BJ (cell line): ENCODE results near the gene DOCK11. TPM values are rescaled to one million over a fixed set of nuclear protein-coding genes. Genes with fewer than 3 reads are reported as not detected.

ENCODE experiments used
- CTCF ChIA-PET: fragments of 350-600 bp; formaldehyde crosslinking; extraction: SDS; loops from one replicate; lab custom pipeline; 2021; ENCODE audit warnings: antibody characterized with exemption, inconsistent platforms; lab: Yijun Ruan, JAX
- POLR2A ChIA-PET: fragments of 300-600 bp; sonication (Branson Sonifier 250); formaldehyde crosslinking; extraction: SDS; loops from one replicate; lab custom pipeline; 2021; ENCODE audit warnings: antibody characterized with exemption; lab: Charles Lee
- DNase-seq: peaks from one replicate; pipeline ENCODE4 v3.0.0-alpha.2; 2011; ENCODE audit warnings: low read depth
- H3K27me3 ChIP-seq: 2 replicates; pipeline ENCODE4 v1.6.0; 2011; ENCODE audit warnings: low read length; ENCODE audit not compliant: control insufficient read depth, insufficient read depth
- H3K36me3 ChIP-seq: 2 replicates; pipeline ENCODE4 v1.5.1; 2011; ENCODE audit warnings: low read length; ENCODE audit not compliant: control insufficient read depth, insufficient read depth
- H3K4me3 ChIP-seq: 2 replicates; pipeline ENCODE4 v1.5.1; 2011; ENCODE audit warnings: low read depth, mild to moderate bottlenecking, control low read depth, low read length
- CTCF ChIP-seq: IDR thresholded peaks from 2 replicates; pipeline ENCODE4 v1.5.1; 2011; ENCODE audit warnings: low read depth, mild to moderate bottlenecking, control low read depth, inconsistent platforms, low read length, moderate library complexity; ENCODE audit not compliant: insufficient read depth
- polyA plus RNA-seq: library from polyadenylated mRNA; depleted of rRNA; stranded (reverse); fragments of >200 nt; gene quantifications from 2 replicates; pipeline ENCODE4 v1.2.3, GENCODE V29; 2011

DOCK11 gene
- polyA plus RNA-seq, 1 experiment: 10.3 TPM

GRCh38 chrX:118560489-118560888 lies 64.9 kb downstream of the DOCK11 start:
- ChIA-PET POLR2A (no interaction called here), CTCF (no interaction called here)
- no peak for DNase-seq
- TF ChIP-seq CTCF: no peak
- H3K36me3 ChIP-seq: no peaks in the 10 kb centered on the region; the same call in 1 of the 2 replicates
- no peaks in the 10 kb centered on the region for H3K27me3 ChIP-seq
- H3K4me3 ChIP-seq: no peak overlapping the region

GRCh38 chrX:118562582-118563164 lies 67.1 kb downstream of the DOCK11 start:
- POLR2A ChIA-PET: no interaction called here
- Histone ChIP-seq H3K4me3 (no peak overlapping the region), H3K36me3 (no peaks in the 10 kb centered on the region; the same call in 1 of the 2 replicates), H3K27me3 (no peaks in the 10 kb centered on the region)
- DNase-seq: no peak
- CTCF ChIA-PET: interaction anchor here (2.0 kb wide), 1 partner anchor 10 kb away, joined by 4 read pairs; no protein-coding TSS in a partner anchor
- no peak for TF ChIP-seq CTCF

GRCh38 chrX:118564498-118564897 lies 68.9 kb downstream of the DOCK11 start:
- POLR2A ChIA-PET: no interaction called here
- no peak overlapping the region for H3K4me3 ChIP-seq
- CTCF ChIA-PET: interaction anchor here (0.7 kb wide), 1 partner anchor 105 kb away, joined by 4 read pairs; no protein-coding TSS in a partner anchor
- TF ChIP-seq CTCF: no peak
- no peaks in the 10 kb centered on the region; the same call in 1 of the 2 replicates for H3K36me3 ChIP-seq
- H3K27me3 ChIP-seq: no peaks in the 10 kb centered on the region
- no peak for DNase-seq

- H3K36me3 ChIP-seq: no peaks in the 10 kb centered on the region; the same call in 1 of the 2 replicates
- TF ChIP-seq CTCF: no peak
- H3K27me3 ChIP-seq: no peaks in the 10 kb centered on the region
- no peak for DNase-seq
- no peak overlapping the region for H3K4me3 ChIP-seq
- CTCF ChIA-PET: interaction anchor here (0.7 kb wide), 1 partner anchor 210 kb away, joined by 3 read pairs; no protein-coding TSS in a partner anchor
- POLR2A ChIA-PET: no interaction called here
These were observed 70.2 kb downstream of the DOCK11 start for GRCh38 chrX:118565853-118566252.

GRCh38 chrX:118566359-118566758 lies 70.7 kb downstream of the DOCK11 start:
- ChIA-PET CTCF (no interaction called here), POLR2A (no interaction called here)
- Histone ChIP-seq H3K4me3 (no peak overlapping the region), H3K27me3 (no peaks in the 10 kb centered on the region), H3K36me3 (no peaks in the 10 kb centered on the region; the same call in 1 of the 2 replicates)
- no peak for TF ChIP-seq CTCF
- DNase-seq: peak; percentile 65
